ENCODE data around the gene SYTL5. TPM values are rescaled to one million over a fixed set of nuclear protein-coding genes. Genes with fewer than 3 reads are reported as not detected.

The SYTL5 gene
- total RNA-seq, 3 donors from 2014 or later = 0.80 to 10.0 (median 3.9) TPM

DNA sequence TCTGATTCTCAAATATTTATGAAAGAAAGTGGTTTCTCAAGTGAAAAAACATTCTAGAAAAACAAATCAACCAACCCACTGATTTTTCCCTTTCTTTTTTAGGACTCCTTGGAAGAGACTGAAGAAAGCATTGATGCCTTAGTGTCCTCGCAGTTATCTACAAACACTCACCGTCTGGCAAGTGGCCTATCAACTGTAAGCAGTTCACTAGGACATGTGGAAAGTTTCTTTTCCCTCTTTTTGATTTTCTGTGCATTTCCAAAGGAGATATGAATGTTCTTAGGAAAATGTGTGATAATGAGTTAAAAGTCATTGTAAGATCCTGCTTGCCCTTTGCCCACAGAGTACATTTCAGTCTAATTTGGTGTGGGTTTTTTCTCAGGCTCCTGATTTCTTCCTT is 95.9 kb downstream of the SYTL5 start:
- no peak for TF ChIP-seq POLR2AphosphoS5 (IDR thresholded peaks at IDR 0.05)
- no peak for TF ChIP-seq CTCF (IDR thresholded peaks at IDR 0.05)
- TF ChIP-seq POLR2A (IDR thresholded peaks at IDR 0.05) = no peak
- Histone ChIP-seq H3K27ac (no peak overlapping the region), H3K36me3 (no peaks in the 10 kb centered on the region), H3K4me1 (no peaks in the 10 kb centered on the region), H3K9me3 (peaks cover 5 to 20% of the 10 kb centered on the region in 2 donors), H3K4me3 (no peak overlapping the region), H3K27me3 (no peaks in the 10 kb centered on the region)
- intact Hi-C loops (cut with DNase I; ENCODE audit: low total_unique reads) = no loop called here
- DNase-seq (ENCODE audit: low spot score in 2 of 2) = no peak

GRCh38 chrX:38102875-38103274 is 96.5 kb downstream of the SYTL5 start:
- DNase-seq (ENCODE audit: low spot score in 2 of 2) = no peak
- no peak for TF ChIP-seq POLR2AphosphoS5 (IDR thresholded peaks at IDR 0.05)
- TF ChIP-seq POLR2A (IDR thresholded peaks at IDR 0.05) = no peak
- no peak for TF ChIP-seq CTCF (IDR thresholded peaks at IDR 0.05)
- Histone ChIP-seq H3K36me3 (no peaks in the 10 kb centered on the region), H3K4me3 (no peak overlapping the region), H3K4me1 (no peaks in the 10 kb centered on the region), H3K27ac (no peak overlapping the region), H3K9me3 (peaks cover 5 to 20% of the 10 kb centered on the region in 2 donors), H3K27me3 (peaks cover 0 to 5% of the 10 kb centered on the region in 2 donors)
- intact Hi-C loops (cut with DNase I; ENCODE audit: low total_unique reads) = no loop called here

DNA sequence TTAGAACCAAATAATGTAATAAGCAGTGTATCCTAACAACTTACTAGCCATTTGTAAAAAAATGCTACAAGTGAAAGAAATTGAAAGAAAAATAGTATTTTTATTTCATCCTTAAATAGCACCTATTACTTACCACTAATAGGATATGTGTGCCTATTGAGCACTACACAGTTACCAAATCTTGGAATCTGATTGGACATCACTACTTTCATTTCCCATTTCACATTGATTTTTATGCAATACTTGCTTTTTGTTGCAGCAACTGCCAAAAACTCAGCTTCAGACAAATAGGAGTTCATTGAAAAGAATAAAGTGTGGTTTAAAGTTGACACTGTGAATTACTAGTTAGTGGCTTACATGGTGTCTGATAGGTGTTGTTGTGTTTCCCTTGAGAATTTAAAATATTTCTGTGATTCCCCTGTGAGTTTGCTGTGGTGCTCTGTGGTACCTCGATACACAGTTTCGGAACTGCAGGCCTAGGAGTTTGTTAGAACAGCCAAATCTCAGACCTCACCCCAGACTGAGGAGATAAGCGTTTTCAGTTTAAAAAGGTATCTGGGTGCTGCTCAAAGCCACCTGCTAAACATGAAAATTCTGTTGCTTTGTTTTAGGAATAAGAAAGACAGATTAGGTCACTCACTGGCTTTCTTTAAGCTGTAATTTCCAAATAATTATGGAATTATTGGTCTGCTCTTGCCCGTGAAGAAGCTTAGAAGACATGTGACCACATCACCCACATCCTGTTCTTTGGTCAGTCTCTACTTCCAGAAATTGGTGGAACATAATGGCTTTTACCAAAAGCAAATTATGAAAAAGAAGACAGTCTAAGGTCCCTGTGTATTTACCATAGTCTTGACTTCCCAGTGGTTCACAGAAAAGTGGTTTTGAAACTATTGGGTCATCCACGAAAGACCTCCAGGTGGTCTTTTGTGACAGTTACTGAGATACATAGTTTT is 97.8 kb downstream of the SYTL5 start:
- TF ChIP-seq POLR2A (IDR thresholded peaks at IDR 0.05) = no peak
- TF ChIP-seq CTCF (IDR thresholded peaks at IDR 0.05) = no peak
- no peak for TF ChIP-seq POLR2AphosphoS5 (IDR thresholded peaks at IDR 0.05)
- no peak for DNase-seq (ENCODE audit: low spot score in 2 of 2)
- Histone ChIP-seq H3K4me3 (no peak overlapping the region), H3K36me3 (no peaks in the 10 kb centered on the region), H3K4me1 (no peaks in the 10 kb centered on the region), H3K27ac (no peak overlapping the region), H3K27me3 (peaks cover 0 to 15% of the 10 kb centered on the region in 2 donors), H3K9me3 (peaks cover 5 to 16% of the 10 kb centered on the region in 2 donors)
- intact Hi-C loops (cut with DNase I; ENCODE audit: low total_unique reads) = no loop called here

GRCh38 chrX:38105216-38105725 is 98.9 kb downstream of the SYTL5 start:
- no peak overlapping the region for H3K27ac ChIP-seq
- H3K4me1 ChIP-seq = no peaks in the 10 kb centered on the region
- no peak overlapping the region for H3K4me3 ChIP-seq
- TF ChIP-seq CTCF (IDR thresholded peaks at IDR 0.05) = no peak
- H3K36me3 ChIP-seq = no peaks in the 10 kb centered on the region
- intact Hi-C loops (cut with DNase I; ENCODE audit: low total_unique reads) = no loop called here
- DNase-seq (ENCODE audit: low spot score in 2 of 2) = no peak
- peaks cover 0 to 15% of the 10 kb centered on the region in 2 donors for H3K27me3 ChIP-seq
- H3K9me3 ChIP-seq = peaks cover 0 to 6% of the 10 kb centered on the region in 2 donors

GRCh38 chrX:38106991-38107655 is 100.8 kb downstream of the SYTL5 start:
- H3K4me3 ChIP-seq = no peak overlapping the region
- no peaks in the 10 kb centered on the region for H3K4me1 ChIP-seq
- DNase-seq (ENCODE audit: low spot score in 2 of 2) = no peak
- no peak for TF ChIP-seq CTCF (IDR thresholded peaks at IDR 0.05)
- no peak for TF ChIP-seq POLR2A (IDR thresholded peaks at IDR 0.05)
- no peak for TF ChIP-seq POLR2AphosphoS5 (IDR thresholded peaks at IDR 0.05)
- H3K9me3 ChIP-seq = no peaks in the 10 kb centered on the region
- H3K27me3 ChIP-seq = peaks cover 0 to 20% of the 10 kb centered on the region in 2 donors
- H3K36me3 ChIP-seq = no peaks in the 10 kb centered on the region
- intact Hi-C loops (cut with DNase I; ENCODE audit: low total_unique reads) = no loop called here
- H3K27ac ChIP-seq = no peak overlapping the region
